GM21576 (cell line): ENCODE results near the gene HLA-DQA1.
A peak's percentile ranks its signal among the peaks of the same experiment; 100 is the strongest.
"Not testable (repeated sequence)": the region's sequence is repeated elsewhere in the genome, so short reads cannot be mapped to it uniquely, and the experiment has no call there.

ENCODE experiments used
- ATAC-seq: cut with Tn5 transposase; IDR thresholded peaks from one replicate; pipeline ENCODE4 v1.9.1; 2021; ENCODE audit warnings: mild to moderate bottlenecking, moderate library complexity; ENCODE audit not compliant: unreplicated experiment

The HLA-DQA1 gene

GRCh38 chr6:32637219-32637880, at the start of gene HLA-DQA1:
HLA-DQA1 (plus strand) TSS chr6:32637406; CDS start chr6:32637459, 53 bp downstream.
- ATAC-seq: peak; percentile 78

GRCh38 chr6:32588156-32588555, 49.0 kb upstream of the HLA-DQA1 start:
- ATAC-seq: no peak

GRCh38 chr6:32589596-32590449, 47.4 kb upstream of the HLA-DQA1 start, which contains the start of gene HLA-DRB1:
HLA-DRB1 (minus strand) TSS chr6:32589848; CDS start chr6:32589742, 106 bp downstream.
- peak; percentile 97 for ATAC-seq

GRCh38 chr6:32590713-32591112, 46.5 kb upstream of the HLA-DQA1 start:
- not testable (repeated sequence) for ATAC-seq

GRCh38 chr6:32597024-32597423, 40.2 kb upstream of the HLA-DQA1 start:
- ATAC-seq: no peak

GRCh38 chr6:32602383-32602782, 34.8 kb upstream of the HLA-DQA1 start:
- ATAC-seq: no peak

- no peak for ATAC-seq
Measured at GRCh38 chr6:32603222-32603621, 34.0 kb upstream of the HLA-DQA1 start.

- no peak for ATAC-seq
Measured at GRCh38 chr6:32603888-32604287, 33.3 kb upstream of the HLA-DQA1 start.

- ATAC-seq: no peak
Measured at GRCh38 chr6:32604434-32604877, 32.8 kb upstream of the HLA-DQA1 start.

- ATAC-seq: no peak
Measured at GRCh38 chr6:32607263-32607987, 29.8 kb upstream of the HLA-DQA1 start.

- ATAC-seq: no peak
Measured at GRCh38 chr6:32607988-32608298, 29.3 kb upstream of the HLA-DQA1 start.

- ATAC-seq: no peak
Measured at GRCh38 chr6:32608362-32608761, 28.8 kb upstream of the HLA-DQA1 start.

- no peak for ATAC-seq
Measured at GRCh38 chr6:32609391-32609730, 27.8 kb upstream of the HLA-DQA1 start.

GRCh38 chr6:32609731-32610640, 27.2 kb upstream of the HLA-DQA1 start:
- ATAC-seq: peak; percentile 87

GRCh38 chr6:32610682-32611296, 26.4 kb upstream of the HLA-DQA1 start:
- ATAC-seq: no peak

- no peak for ATAC-seq
Measured at GRCh38 chr6:32613475-32613874, 23.7 kb upstream of the HLA-DQA1 start.

- ATAC-seq: no peak
Measured at GRCh38 chr6:32614366-32615081, 22.7 kb upstream of the HLA-DQA1 start.

- no peak for ATAC-seq
Measured at GRCh38 chr6:32615885-32616532, 21.2 kb upstream of the HLA-DQA1 start.

GRCh38 chr6:32617751-32618150, 19.5 kb upstream of the HLA-DQA1 start:
- ATAC-seq: no peak
